Measurements from ENCODE around the gene ZNF492. TPM values are rescaled to one million over a fixed set of nuclear protein-coding genes. Genes with fewer than 3 reads are reported as not detected.

The ZNF492 gene
- total and polyA plus RNA-seq, 9 of the 15 experiments (the other 6 are each of a cell fraction or from before 2014, with no cell fraction given): 0.01 to 0.22 (median 0.08) TPM; not detected in 1

GRCh38 chr19:22619932-22620331 is 14.2 kb upstream of the ZNF492 start (continued):
- TF ChIP-seq THAP12 (CRISPR knock-in tag; IDR thresholded peaks at IDR 0.05) (no peak), CHD1 (IDR thresholded peaks at IDR 0.05; ENCODE audit: low read length) (no peak), U2AF2 (optimal IDR thresholded peaks at IDR 0.05; ENCODE audit: low read depth, low read length) (no peak), UBTF (IDR thresholded peaks at IDR 0.05; ENCODE audit: borderline replicate concordance in 1 of 2, low read depth in 2 of 2, low read length in 2 of 2) (no peak), STAT5A (IDR thresholded peaks at IDR 0.05; ENCODE audit: borderline replicate concordance, low read length) (no peak), HDAC3 (IDR thresholded peaks at IDR 0.05; ENCODE audit: borderline replicate concordance, partially characterized antibody) (no peak), ZC3H4 (CRISPR knock-in tag; IDR thresholded peaks at IDR 0.05; ENCODE audit: borderline replicate concordance) (no peak), CREB5 (CRISPR knock-in tag; IDR thresholded peaks at IDR 0.05) (no peak), SMARCA4 (IDR thresholded peaks at IDR 0.05) (no peak), MAFG (tag; conservative IDR thresholded peaks at IDR 0.05) (no peak), REST (IDR thresholded peaks at IDR 0.05; ENCODE audit: borderline replicate concordance) (no peak), REST (CRISPR knock-in tag; IDR thresholded peaks at IDR 0.05; ENCODE audit: low read depth) (no peak)

All from K562 (cell line).